ENCODE results near the gene JARID2. TPM values are rescaled to one million over a fixed set of nuclear protein-coding genes. Genes with fewer than 3 reads are reported as not detected.
"Not testable (repeated sequence)": the region's sequence is repeated elsewhere in the genome, so short reads cannot be mapped to it uniquely, and the experiment has no call there.

Gene JARID2
- total RNA-seq, 1 experiment from 2014 or later, result 180 TPM

DNA sequence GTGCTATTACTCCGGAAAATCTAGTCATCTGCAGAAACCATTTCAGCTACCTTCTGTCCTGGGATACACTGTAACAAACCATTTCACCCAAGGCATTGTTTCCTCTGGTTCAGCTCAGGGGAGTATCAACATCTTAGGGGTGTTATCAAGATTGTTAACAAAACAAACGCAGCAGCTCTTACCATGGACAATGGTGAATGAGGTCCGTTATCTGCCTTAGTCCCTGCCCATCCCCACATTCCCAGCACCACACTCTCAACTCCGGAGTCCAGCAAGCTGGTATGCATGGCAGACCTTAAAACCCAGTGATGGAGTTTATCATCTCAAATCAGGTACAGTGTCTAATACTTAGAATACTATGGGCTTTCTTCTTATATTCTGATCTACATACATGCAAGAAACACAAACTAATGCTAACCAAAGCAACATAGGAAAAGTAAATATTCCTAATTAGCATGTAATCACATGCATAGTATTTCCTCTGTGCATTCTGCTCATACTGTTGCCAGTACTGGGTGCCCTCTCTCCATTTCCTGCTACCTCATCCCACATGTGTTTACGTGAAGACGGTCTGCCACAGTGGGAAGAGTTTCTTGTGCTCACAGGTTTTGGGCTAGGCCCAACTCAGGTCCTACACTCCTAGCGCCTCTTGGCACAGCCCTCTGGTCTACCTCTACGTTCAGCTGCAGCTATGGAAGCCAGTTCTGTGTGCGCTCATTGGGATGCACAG, 293.1 kb downstream of the JARID2 start (continued):
- TF ChIP-seq SOX15 (CRISPR knock-in tag; IDR thresholded peaks at IDR 0.05) (no peak), NFYB (CRISPR knock-in tag; conservative IDR thresholded peaks at IDR 0.05; ENCODE audit: low read depth) (no peak), CBFB (CRISPR knock-in tag; IDR thresholded peaks at IDR 0.05; ENCODE audit: low read depth) (no peak)
- TF ChIP-seq, protein P1, sequence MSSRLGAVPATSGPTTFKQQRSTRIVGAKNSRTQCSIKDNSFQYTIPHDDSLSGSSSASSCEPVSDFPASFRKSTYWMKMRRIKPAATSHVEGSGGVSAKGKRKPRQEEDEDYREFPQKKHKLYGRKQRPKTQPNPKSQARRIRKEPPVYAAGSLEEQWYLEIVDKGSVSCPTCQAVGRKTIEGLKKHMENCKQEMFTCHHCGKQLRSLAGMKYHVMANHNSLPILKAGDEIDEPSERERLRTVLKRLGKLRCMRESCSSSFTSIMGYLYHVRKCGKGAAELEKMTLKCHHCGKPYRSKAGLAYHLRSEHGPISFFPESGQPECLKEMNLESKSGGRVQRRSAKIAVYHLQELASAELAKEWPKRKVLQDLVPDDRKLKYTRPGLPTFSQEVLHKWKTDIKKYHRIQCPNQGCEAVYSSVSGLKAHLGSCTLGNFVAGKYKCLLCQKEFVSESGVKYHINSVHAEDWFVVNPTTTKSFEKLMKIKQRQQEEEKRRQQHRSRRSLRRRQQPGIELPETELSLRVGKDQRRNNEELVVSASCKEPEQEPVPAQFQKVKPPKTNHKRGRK (CRISPR knock-in tag; IDR thresholded peaks at IDR 0.05; ENCODE audit: borderline replicate concordance), result no peak
- TF ChIP-seq, protein P2, sequence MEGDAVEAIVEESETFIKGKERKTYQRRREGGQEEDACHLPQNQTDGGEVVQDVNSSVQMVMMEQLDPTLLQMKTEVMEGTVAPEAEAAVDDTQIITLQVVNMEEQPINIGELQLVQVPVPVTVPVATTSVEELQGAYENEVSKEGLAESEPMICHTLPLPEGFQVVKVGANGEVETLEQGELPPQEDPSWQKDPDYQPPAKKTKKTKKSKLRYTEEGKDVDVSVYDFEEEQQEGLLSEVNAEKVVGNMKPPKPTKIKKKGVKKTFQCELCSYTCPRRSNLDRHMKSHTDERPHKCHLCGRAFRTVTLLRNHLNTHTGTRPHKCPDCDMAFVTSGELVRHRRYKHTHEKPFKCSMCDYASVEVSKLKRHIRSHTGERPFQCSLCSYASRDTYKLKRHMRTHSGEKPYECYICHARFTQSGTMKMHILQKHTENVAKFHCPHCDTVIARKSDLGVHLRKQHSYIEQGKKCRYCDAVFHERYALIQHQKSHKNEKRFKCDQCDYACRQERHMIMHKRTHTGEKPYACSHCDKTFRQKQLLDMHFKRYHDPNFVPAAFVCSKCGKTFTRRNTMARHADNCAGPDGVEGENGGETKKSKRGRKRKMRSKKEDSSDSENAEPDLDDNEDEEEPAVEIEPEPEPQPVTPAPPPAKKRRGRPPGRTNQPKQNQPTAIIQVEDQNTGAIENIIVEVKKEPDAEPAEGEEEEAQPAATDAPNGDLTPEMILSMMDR (IDR thresholded peaks at IDR 0.05), result no peak
- TF ChIP-seq, protein P3, sequence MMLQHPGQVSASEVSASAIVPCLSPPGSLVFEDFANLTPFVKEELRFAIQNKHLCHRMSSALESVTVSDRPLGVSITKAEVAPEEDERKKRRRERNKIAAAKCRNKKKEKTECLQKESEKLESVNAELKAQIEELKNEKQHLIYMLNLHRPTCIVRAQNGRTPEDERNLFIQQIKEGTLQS (CRISPR knock-in tag; conservative IDR thresholded peaks at IDR 0.05), result no peak
- TF ChIP-seq, protein P4, sequence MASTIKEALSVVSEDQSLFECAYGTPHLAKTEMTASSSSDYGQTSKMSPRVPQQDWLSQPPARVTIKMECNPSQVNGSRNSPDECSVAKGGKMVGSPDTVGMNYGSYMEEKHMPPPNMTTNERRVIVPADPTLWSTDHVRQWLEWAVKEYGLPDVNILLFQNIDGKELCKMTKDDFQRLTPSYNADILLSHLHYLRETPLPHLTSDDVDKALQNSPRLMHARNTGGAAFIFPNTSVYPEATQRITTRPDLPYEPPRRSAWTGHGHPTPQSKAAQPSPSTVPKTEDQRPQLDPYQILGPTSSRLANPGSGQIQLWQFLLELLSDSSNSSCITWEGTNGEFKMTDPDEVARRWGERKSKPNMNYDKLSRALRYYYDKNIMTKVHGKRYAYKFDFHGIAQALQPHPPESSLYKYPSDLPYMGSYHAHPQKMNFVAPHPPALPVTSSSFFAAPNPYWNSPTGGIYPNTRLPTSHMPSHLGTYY (CRISPR knock-in tag; IDR thresholded peaks at IDR 0.05), result no peak
- TF ChIP-seq, protein P5, sequence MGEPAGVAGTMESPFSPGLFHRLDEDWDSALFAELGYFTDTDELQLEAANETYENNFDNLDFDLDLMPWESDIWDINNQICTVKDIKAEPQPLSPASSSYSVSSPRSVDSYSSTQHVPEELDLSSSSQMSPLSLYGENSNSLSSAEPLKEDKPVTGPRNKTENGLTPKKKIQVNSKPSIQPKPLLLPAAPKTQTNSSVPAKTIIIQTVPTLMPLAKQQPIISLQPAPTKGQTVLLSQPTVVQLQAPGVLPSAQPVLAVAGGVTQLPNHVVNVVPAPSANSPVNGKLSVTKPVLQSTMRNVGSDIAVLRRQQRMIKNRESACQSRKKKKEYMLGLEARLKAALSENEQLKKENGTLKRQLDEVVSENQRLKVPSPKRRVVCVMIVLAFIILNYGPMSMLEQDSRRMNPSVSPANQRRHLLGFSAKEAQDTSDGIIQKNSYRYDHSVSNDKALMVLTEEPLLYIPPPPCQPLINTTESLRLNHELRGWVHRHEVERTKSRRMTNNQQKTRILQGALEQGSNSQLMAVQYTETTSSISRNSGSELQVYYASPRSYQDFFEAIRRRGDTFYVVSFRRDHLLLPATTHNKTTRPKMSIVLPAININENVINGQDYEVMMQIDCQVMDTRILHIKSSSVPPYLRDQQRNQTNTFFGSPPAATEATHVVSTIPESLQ (CRISPR knock-in tag; IDR thresholded peaks at IDR 0.05), result no peak

DNA sequence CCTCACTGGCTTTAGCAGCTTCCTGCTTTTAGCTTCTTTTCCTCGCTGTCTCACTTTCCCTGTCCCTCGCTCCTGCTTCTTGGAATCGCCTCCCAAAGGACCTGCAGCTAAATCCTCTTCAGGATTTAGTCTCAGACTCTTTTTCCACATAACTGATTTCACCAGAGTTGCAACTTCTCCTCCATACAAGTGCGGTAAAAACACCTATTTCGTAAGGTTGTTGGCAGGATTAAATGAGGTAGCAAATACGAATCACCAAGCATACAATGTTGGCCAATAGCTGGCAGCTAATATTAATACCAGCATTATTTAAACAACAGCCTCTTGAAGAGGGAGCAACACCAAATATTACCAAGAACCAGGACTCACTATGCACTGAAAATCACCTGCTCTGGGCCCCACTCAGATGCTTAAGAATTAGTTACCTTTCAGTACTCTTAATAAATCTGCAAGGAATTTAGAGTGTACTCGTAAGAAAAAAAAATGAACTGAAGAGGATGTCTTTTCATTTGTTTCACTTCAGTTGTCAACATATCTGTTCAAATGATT, 293.9 kb downstream of the JARID2 start:
- CTCF ChIA-PET, result no interaction called here
- ATAC-seq, result no peak
- H3K9me3 Mint-ChIP-seq, result peaks cover 23% of the 10 kb centered on the region
- no peak for TF ChIP-seq SMAD3 (CRISPR knock-in tag; IDR thresholded peaks at IDR 0.05; ENCODE audit: borderline replicate concordance)
- no peak for TF ChIP-seq PRRX2 (CRISPR knock-in tag; IDR thresholded peaks at IDR 0.05)
- TF ChIP-seq, protein P6, sequence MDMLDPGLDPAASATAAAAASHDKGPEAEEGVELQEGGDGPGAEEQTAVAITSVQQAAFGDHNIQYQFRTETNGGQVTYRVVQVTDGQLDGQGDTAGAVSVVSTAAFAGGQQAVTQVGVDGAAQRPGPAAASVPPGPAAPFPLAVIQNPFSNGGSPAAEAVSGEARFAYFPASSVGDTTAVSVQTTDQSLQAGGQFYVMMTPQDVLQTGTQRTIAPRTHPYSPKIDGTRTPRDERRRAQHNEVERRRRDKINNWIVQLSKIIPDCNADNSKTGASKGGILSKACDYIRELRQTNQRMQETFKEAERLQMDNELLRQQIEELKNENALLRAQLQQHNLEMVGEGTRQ (CRISPR knock-in tag; IDR thresholded peaks at IDR 0.05), result no peak
- TF ChIP-seq NFYB (CRISPR knock-in tag; conservative IDR thresholded peaks at IDR 0.05; ENCODE audit: low read depth), result no peak
- no peak for TF ChIP-seq HMGA2 (CRISPR knock-in tag; IDR thresholded peaks at IDR 0.05)
- POLR2A ChIA-PET, result no interaction called here
- no peak for DNase-seq (ENCODE audit: low spot score)
- no peaks in the 10 kb centered on the region for H3K4me1 Mint-ChIP-seq
- H3K4me3 Mint-ChIP-seq, result no peak overlapping the region
- H3K36me3 Mint-ChIP-seq, result peaks cover 15% of the 10 kb centered on the region
- H3K27me3 Mint-ChIP-seq (ENCODE audit: low read depth), result no peaks in the 10 kb centered on the region; the same call in 1 of the 2 replicates
- H3K27ac Mint-ChIP-seq, result no peak overlapping the region

DNA sequence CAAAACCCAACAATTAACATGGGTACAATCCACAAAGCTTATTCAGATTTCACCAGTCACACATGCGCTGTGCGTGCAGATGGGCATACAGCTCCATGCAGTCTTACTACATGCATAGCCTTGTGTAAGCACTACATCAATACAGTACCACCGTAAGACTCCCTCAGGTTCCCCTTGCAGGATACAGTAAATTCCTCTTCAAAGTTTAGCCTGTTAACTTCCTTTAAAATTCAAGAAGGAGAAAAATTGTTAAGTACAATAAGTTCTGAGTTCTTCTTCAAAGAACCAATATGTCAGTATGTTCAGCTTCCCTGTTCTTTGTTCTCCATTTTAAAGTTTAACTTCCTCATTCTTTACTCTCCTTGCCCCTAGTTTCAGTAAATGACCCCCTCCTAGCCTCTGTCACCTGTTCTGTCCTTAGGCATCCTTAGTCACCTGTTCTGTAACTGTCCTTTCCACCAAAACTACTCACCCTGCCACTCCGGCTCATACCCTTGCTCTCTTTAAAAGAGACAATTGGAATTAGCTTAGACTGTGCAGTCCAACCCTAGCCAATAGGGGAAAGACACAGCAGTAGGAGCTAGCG, 297.6 kb downstream of the JARID2 start:
- POLR2A ChIA-PET; CTCF ChIA-PET; H3K4me3 Mint-ChIP-seq; H3K27me3 Mint-ChIP-seq (ENCODE audit: low read depth); H3K27ac Mint-ChIP-seq; ATAC-seq; DNase-seq (ENCODE audit: low spot score): not testable (repeated sequence)
- peaks cover 14% of the 10 kb centered on the region for H3K9me3 Mint-ChIP-seq
- H3K4me1 Mint-ChIP-seq, result peaks cover 20% of the 10 kb centered on the region
- H3K36me3 Mint-ChIP-seq, result peaks cover 10% of the 10 kb centered on the region; the same call in 1 of the 2 replicates

All from WTC11 (cell line).